Mesendoderm (in vitro differentiated cells): ENCODE data around the gene CCDC86.

Source experiments
- DNase-seq: peaks from one replicate; pipeline ENCODE4 v3.0.0; 2013
- H2AK5ac ChIP-seq: 2 replicates; pipeline ENCODE4 v1.6.1; 2013; ENCODE audit warnings: low read length, inconsistent platforms
- H2BK120ac ChIP-seq: 2 replicates; pipeline ENCODE4 v1.6.1; 2013; ENCODE audit warnings: low read depth, mild to moderate bottlenecking, low read length, moderate library complexity, mixed read lengths
- H2BK15ac ChIP-seq: replicated peaks from 2 replicates; pipeline ENCODE4 v1.6.1; 2013; ENCODE audit warnings: low read depth, mild to moderate bottlenecking, moderate library complexity
- H2BK5ac ChIP-seq: 2 replicates; pipeline ENCODE4 v1.6.1; 2013; ENCODE audit warnings: low read length, inconsistent platforms
- H3K18ac ChIP-seq: 2 replicates; pipeline ENCODE4 v1.6.1; 2013; ENCODE audit warnings: mild to moderate bottlenecking, low read length, mixed read lengths
- H3K23ac ChIP-seq: one replicate; pipeline ENCODE4 v1.6.1; 2013; ENCODE audit warnings: low read length
- H3K27ac ChIP-seq: 2 replicates; pipeline ENCODE4 v1.5.1; 2013; ENCODE audit warnings: low read depth, mild to moderate bottlenecking, inconsistent platforms, low read length, moderate library complexity
- H3K27me3 ChIP-seq: 2 replicates; pipeline ENCODE4 v1.6.1; 2013; ENCODE audit warnings: low read length, control low read depth, mild to moderate bottlenecking, inconsistent platforms; ENCODE audit not compliant: insufficient read depth, poor library complexity
- H3K36me3 ChIP-seq: 2 replicates; pipeline ENCODE4 v1.6.1; 2013; ENCODE audit warnings: low read length, inconsistent platforms; ENCODE audit not compliant: control insufficient read depth, insufficient read depth
- H3K4ac ChIP-seq: one replicate; pipeline ENCODE4 v1.6.1; 2013; ENCODE audit warnings: low read depth, mild to moderate bottlenecking, low read length, moderate library complexity
- H3K4me1 ChIP-seq: 2 replicates; pipeline ENCODE4 v1.6.1; 2013; ENCODE audit warnings: low read depth, low read length, inconsistent platforms; ENCODE audit not compliant: control insufficient read depth
- H3K4me2 ChIP-seq: 2 replicates; pipeline ENCODE4 v1.6.1; 2013; ENCODE audit warnings: low read length
- H3K4me3 ChIP-seq: 2 replicates; pipeline ENCODE4 v1.5.1; 2013; ENCODE audit warnings: mild to moderate bottlenecking, low read length
- H3K56ac ChIP-seq: one replicate; pipeline ENCODE4 v1.6.1; 2013; ENCODE audit warnings: low read length
- H3K79me1 ChIP-seq: 2 replicates; pipeline ENCODE4 v1.6.1; 2013; ENCODE audit warnings: low read length, inconsistent platforms
- H3K79me2 ChIP-seq: 2 replicates; pipeline ENCODE4 v1.6.1; 2013; ENCODE audit warnings: mild to moderate bottlenecking, low read length; ENCODE audit not compliant: control insufficient read depth, insufficient read depth
- H3K9ac ChIP-seq: 2 replicates; pipeline ENCODE4 v1.6.1; 2013; ENCODE audit warnings: low read length, inconsistent platforms
- H4K5ac ChIP-seq: one replicate; pipeline ENCODE4 v1.6.1; 2013; ENCODE audit warnings: low read length
- H4K8ac ChIP-seq: one replicate; pipeline ENCODE4 v1.6.1; 2013; ENCODE audit warnings: low read depth, mild to moderate bottlenecking, control low read depth, low read length, moderate library complexity
- whole genome bisulfite sequencing: extraction: QIAGEN DNeasy Blood & Tissue Kit; methylation state at CpG from one replicate; pipeline ENCODE4 v1.1.7; 2013; ENCODE audit warnings: low lambda C conversion rate, missing lambda C conversion rate; ENCODE audit not compliant: insufficient coverage; ENCODE audit errors: extremely low coverage; 5-methylcytosine and 5-hydroxymethylcytosine counted together

CCDC86 gene

GRCh38 chr11:60867871-60868681 is 26.2 kb downstream of the CCDC86 start:
- no peak overlapping the region for H3K4ac ChIP-seq
- no peak overlapping the region for H3K27ac ChIP-seq
- no peaks in the 10 kb centered on the region for H3K79me2 ChIP-seq
- no peak overlapping the region for H3K4me2 ChIP-seq
- no peaks in the 10 kb centered on the region for H3K36me3 ChIP-seq
- no peak overlapping the region for H3K4me3 ChIP-seq
- H2AK5ac ChIP-seq = no peak overlapping the region
- H3K23ac ChIP-seq = no peak overlapping the region
- H2BK120ac ChIP-seq = no peak overlapping the region
- no peak for DNase-seq
- no peak overlapping the region for H2BK5ac ChIP-seq
- no peaks in the 10 kb centered on the region for H3K4me1 ChIP-seq
- H3K56ac ChIP-seq = no peak overlapping the region
- H2BK15ac ChIP-seq = no peak overlapping the region
- no peaks in the 10 kb centered on the region for H3K79me1 ChIP-seq
- no peak overlapping the region for H3K9ac ChIP-seq
- H4K5ac ChIP-seq = no peak overlapping the region
- H3K27me3 ChIP-seq = no peaks in the 10 kb centered on the region
- WGBS = no CpG with 5 or more reads among the region's 10 CpGs
- H4K8ac ChIP-seq = no peak overlapping the region
- no peak overlapping the region for H3K18ac ChIP-seq

GRCh38 chr11:60868682-60869450 is 27.0 kb downstream of the CCDC86 start:
- Histone ChIP-seq H3K4ac (no peak overlapping the region), H4K5ac (no peak overlapping the region), H3K4me3 (no peak overlapping the region), H3K23ac (no peak overlapping the region), H2BK120ac (no peak overlapping the region), H4K8ac (no peak overlapping the region), H3K36me3 (no peaks in the 10 kb centered on the region), H3K4me1 (no peaks in the 10 kb centered on the region), H3K4me2 (no peak overlapping the region), H3K27me3 (no peaks in the 10 kb centered on the region), H2AK5ac (no peak overlapping the region), H3K79me1 (no peaks in the 10 kb centered on the region), H3K27ac (no peak overlapping the region), H3K56ac (no peak overlapping the region), H2BK5ac (no peak overlapping the region), H3K79me2 (no peaks in the 10 kb centered on the region), H3K9ac (no peak overlapping the region), H2BK15ac (no peak overlapping the region), H3K18ac (no peak overlapping the region)
- WGBS = no CpG with 5 or more reads among the region's 10 CpGs
- no peak for DNase-seq

- Histone ChIP-seq H3K56ac (no peak overlapping the region), H3K4me3 (no peak overlapping the region)
- no CpG with 5 or more reads among the region's 7 CpGs for WGBS
Measured at GRCh38 chr11:60869451-60869825, 27.5 kb downstream of the CCDC86 start.

GRCh38 chr11:60870276-60870675 is 28.4 kb downstream of the CCDC86 start:
- H3K56ac ChIP-seq = no peak overlapping the region
- no peak overlapping the region for H3K4ac ChIP-seq
- no peaks in the 10 kb centered on the region for H3K79me2 ChIP-seq
- H3K79me1 ChIP-seq = no peaks in the 10 kb centered on the region
- no peak overlapping the region for H3K18ac ChIP-seq
- DNase-seq = peak; percentile 74
- no CpG with 5 or more reads among the region's 3 CpGs for WGBS
- H2BK15ac ChIP-seq = no peak overlapping the region
- H3K9ac ChIP-seq = no peak overlapping the region
- H3K4me1 ChIP-seq = no peaks in the 10 kb centered on the region
- no peak overlapping the region for H3K4me3 ChIP-seq
- no peaks in the 10 kb centered on the region for H3K36me3 ChIP-seq
- no peak overlapping the region for H4K8ac ChIP-seq
- H2BK120ac ChIP-seq = no peak overlapping the region
- H2BK5ac ChIP-seq = no peak overlapping the region
- no peaks in the 10 kb centered on the region for H3K27me3 ChIP-seq
- no peak overlapping the region for H3K4me2 ChIP-seq
- H4K5ac ChIP-seq = no peak overlapping the region
- H2AK5ac ChIP-seq = no peak overlapping the region
- no peak overlapping the region for H3K23ac ChIP-seq
- H3K27ac ChIP-seq = no peak overlapping the region

More at GRCh38 chr11:60869451-60869825, 27.5 kb downstream of the CCDC86 start:
- Histone ChIP-seq H4K5ac (no peak overlapping the region), H3K79me1 (no peaks in the 10 kb centered on the region), H3K4ac (no peak overlapping the region), H3K4me1 (no peaks in the 10 kb centered on the region), H4K8ac (no peak overlapping the region), H2BK120ac (no peak overlapping the region), H3K18ac (no peak overlapping the region), H3K27ac (no peak overlapping the region), H2AK5ac (no peak overlapping the region), H3K23ac (no peak overlapping the region), H2BK5ac (no peak overlapping the region), H3K27me3 (no peaks in the 10 kb centered on the region), H3K79me2 (no peaks in the 10 kb centered on the region), H3K9ac (no peak overlapping the region), H3K4me2 (no peak overlapping the region), H2BK15ac (no peak overlapping the region), H3K36me3 (no peaks in the 10 kb centered on the region)
- DNase-seq = no peak

- no peak overlapping the region for H3K9ac ChIP-seq
- H2BK15ac ChIP-seq = no peak overlapping the region
- no peak overlapping the region for H2BK5ac ChIP-seq
- no CpG with 5 or more reads among the region's 13 CpGs for WGBS
- H3K4ac ChIP-seq = no peak overlapping the region
- H3K4me1 ChIP-seq = no peaks in the 10 kb centered on the region
- H3K56ac ChIP-seq = no peak overlapping the region
- no peak overlapping the region for H3K4me2 ChIP-seq
- H3K18ac ChIP-seq = no peak overlapping the region
- no peaks in the 10 kb centered on the region for H3K36me3 ChIP-seq
- H3K4me3 ChIP-seq = no peak overlapping the region
- no peak overlapping the region for H4K8ac ChIP-seq
- H4K5ac ChIP-seq = no peak overlapping the region
- no peaks in the 10 kb centered on the region for H3K79me1 ChIP-seq
- DNase-seq = no peak
- no peak overlapping the region for H3K23ac ChIP-seq
- no peak overlapping the region for H3K27ac ChIP-seq
- H2AK5ac ChIP-seq = no peak overlapping the region
- H3K27me3 ChIP-seq = no peaks in the 10 kb centered on the region
- H3K79me2 ChIP-seq = no peaks in the 10 kb centered on the region
- H2BK120ac ChIP-seq = no peak overlapping the region
Measured at GRCh38 chr11:60870733-60871377, 28.9 kb downstream of the CCDC86 start.
